AG20443 (cell line): ENCODE data around the gene C16orf90.
"Not testable (repeated sequence)": the region's sequence is repeated elsewhere in the genome, so short reads cannot be mapped to it uniquely, and the experiment has no call there.

Experiments used
- DNase-seq: peaks from one replicate; pipeline ENCODE4 v3.0.0; 2012; ENCODE audit warnings: low spot score, mixed read lengths

C16orf90 gene

GRCh38 chr16:3495176-3495575, at the start of gene C16orf90:
TSS of gene C16orf90 (minus strand) at chr16:3495489. CDS start at chr16:3495421, 68 bp downstream.
- no peak for DNase-seq

DNA sequence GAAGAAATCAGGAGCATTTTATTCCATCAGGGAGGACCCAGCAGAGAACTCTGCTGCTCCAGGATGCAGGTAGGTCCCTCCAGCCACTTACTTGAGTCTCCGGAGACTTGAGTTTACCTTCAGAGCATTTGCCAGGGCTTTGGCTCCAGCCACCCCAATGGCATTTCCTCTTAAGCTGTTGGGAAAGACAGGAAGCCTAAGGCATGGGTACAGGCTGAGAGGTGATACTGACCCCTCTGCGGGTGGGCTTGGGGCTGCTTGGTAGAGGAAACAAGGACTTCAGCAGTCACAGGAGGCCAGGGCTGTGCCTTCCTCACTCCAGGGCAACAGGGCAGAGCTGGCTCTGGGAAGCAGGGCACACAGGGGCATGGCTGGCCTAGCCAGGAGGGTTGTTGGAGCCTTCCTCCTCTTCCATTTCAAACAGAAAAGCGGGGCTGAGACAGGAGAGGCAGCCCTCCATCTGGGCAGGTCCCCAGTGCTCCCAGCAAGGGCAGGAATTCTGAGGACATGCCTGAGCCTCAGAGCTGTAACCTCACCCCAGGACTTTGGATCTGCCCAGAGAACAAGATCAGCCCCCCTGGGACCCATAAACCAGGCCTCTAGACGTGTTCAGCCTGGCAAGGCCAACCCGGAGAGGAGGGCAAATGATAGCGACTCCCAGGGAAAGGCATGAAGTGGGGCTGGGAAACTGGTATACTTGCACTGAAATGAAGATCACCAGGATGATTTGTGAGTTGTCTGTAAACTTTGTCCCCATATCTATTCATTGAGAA, 47.5 kb upstream of the C16orf90 start:
- no peak for DNase-seq

DNA sequence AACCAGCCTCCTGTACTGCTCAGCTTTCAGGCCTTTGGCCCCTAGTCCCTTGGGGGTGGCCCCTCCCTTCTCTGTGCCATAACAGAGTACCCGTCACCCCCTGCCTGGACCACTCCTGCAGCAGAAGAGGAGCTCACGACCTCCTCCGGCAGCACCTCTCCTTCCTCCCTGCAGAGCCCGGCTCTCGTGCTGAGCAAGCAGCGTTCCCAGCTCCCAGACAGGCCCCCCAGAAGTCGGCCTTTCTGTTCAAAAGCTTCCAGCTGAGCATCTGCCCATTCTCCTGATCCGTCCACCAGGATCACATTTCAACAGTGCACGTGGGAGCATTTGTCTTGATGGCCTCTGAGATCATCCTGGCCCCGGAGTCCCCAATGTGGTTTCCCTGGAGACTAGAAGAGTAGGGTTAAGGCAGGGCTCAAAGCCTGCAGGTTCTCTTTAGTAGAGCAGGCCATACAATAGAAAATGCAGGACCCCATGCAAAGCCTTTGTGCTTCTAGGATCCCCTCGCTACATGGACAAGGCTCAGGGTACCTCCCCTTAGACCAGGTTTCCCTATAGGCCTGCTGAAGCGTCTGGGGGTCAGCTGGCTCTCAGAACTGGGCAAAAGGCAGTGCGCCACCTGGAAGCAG, 46.4 kb upstream of the C16orf90 start:
- no peak for DNase-seq

DNA sequence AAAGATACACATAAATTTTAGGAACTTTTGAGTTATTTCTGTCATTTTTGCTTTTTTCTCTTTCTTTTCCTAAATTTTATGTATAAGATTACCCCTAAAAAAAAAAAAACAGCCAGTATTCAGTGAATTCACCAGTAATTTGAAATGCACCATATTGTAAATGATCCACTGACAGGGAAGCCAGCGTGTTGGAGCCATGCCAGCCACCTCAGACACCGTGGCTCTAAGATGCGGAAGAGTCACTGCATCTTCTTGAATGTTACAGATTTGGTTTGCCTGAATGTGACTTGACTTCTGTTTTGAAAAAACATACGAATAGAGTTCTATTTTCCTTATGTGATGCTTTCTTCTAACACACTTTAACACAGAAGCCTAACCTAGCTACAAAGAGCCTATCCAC, 42.9 kb upstream of the C16orf90 start:
- DNase-seq = no peak

- peak; percentile 53 for DNase-seq
Observed at GRCh38 chr16:3536851-3537250, 41.6 kb upstream of the C16orf90 start.

DNA sequence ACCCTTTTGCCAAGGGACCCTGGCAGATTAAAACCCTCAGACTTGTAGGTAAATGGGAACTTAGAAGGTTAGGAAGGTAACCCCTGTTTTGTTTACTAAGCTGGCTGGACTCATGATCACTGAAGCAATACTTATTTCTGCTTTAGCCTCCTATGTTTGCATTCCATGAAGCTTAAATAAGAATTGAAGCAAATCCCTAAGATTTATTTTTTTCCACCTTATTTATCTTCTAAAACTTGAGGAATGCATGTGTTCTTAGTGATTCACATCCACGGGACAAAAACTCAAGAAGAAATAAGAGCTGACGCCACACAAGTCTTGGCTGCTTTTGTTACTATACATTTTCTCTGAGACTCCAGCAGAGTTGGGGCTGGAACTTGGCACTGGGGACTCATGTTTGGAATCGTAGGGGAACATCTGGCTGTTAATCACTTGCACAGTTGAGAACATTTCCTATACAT, 41.0 kb upstream of the C16orf90 start:
- DNase-seq = peak; percentile 37

DNA sequence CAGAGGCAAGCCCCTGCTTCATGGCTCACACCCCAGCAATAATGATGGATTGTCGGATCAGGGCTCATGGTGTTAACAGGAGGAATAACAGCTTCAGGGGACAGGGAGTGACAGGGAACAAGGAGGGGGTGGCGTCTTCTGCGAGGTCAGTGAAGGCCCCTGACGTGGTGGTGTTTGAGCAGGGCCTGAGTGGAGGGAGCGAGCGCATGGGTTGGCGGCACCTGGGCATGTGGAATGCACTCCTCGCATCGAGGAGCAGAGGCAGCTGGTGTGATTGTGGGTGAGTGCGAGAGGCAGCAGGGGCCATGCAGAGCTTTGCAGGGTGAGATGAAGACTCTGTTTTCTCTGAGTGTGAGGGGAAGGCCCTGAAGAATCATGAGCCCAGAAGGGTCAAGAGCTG, 38.8 kb upstream of the C16orf90 start:
- DNase-seq = no peak

DNA sequence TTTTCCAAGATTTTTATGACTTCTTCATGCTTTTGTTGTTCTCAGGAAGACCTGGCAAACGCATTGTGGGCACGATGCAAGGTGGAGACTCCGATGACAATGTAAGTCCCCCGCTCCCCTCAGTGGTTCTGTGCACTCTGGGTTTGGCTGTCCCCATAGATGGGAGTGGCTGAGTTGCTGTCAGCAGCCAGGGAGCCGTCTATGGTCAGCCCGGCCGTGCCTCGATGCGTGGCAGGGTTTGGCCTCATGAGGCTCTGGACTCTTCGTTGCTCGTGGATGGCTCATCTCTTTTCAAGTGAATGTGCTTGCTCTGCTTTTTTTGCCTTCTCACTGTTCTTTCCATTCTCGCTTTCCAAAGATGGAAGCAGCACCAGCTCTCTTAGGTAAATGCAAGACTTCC, 37.5 kb upstream of the C16orf90 start:
- no peak for DNase-seq

- DNase-seq = no peak
Observed at GRCh38 chr16:3530371-3530914, 35.2 kb upstream of the C16orf90 start.

- no peak for DNase-seq
Observed at GRCh38 chr16:3529175-3529574, 33.9 kb upstream of the C16orf90 start.

DNA sequence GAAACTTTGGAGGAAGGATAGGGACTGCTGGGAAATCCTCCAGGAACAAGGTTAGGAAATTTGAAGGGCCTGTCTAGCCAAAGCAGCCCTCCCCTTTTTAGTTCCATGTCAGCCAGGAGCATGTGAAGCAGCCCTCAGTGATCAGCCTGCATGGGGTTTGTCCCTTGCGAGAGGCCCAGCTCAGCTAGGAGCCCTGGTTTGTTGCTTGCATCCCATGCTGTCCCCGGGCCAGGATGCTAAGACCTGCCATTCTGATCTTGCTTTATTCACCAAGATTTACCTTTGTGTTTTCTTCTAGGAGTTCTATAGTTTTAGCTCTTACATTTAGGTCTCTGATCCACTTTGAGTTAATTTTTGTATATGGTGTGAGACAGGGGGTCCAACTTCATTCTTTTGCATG, 33.1 kb upstream of the C16orf90 start:
- no peak for DNase-seq

DNA sequence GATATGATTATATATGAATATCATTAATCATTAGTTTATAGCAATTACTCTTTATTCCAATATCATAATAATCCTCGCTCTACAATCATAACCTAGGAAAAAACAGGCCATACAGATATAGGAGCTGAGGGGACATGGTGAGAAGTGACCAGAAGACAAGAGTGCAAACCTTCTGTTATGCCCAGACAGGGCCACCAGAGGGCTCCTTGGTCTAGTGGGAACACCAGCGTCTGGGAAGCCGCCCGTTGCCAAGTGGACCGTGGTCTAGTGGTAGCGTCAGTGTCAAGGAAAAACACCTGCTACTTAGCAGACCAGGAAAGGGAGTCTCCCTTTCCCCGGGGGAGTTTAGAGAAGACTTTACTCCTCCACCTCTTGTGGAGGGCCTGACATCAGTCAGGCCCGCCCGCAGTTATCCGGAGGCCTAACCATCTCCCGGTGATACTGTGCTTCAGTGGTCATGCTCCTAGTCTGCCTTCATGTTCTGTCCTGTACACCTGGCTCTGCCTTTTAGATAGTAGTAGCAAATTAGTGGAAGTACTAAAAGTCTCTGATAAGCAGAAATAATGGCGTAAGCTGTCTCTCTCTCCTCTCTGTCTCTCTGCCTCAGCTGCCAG, 32.0 kb upstream of the C16orf90 start:
- DNase-seq = not testable (repeated sequence)

GRCh38 chr16:3525951-3526350, 30.7 kb upstream of the C16orf90 start:
- no peak for DNase-seq

DNA sequence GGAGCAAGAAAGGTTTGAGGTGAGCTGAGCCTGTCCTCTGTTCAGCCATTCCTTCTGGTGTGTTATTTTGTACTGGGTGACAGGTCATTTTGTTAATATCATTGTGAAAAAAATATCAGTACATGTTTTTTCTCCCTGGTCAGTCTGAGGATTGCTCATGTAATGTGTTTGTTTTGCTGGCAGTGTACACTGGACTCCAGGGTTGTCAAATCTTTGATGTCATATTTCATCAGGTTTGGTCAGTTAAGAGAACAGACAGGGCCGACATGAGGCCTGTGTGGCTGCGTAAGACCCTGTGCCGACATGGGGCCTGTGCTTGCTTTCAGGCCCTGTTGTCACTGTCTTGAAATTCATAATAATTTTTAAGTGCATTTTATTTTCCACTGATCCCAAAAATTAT, 28.0 kb upstream of the C16orf90 start:
- no peak for DNase-seq

- no peak for DNase-seq
Observed at GRCh38 chr16:3520841-3521240, 25.6 kb upstream of the C16orf90 start.

- DNase-seq = no peak
Observed at GRCh38 chr16:3520413-3520812, 25.1 kb upstream of the C16orf90 start.

- DNase-seq = no peak
Observed at GRCh38 chr16:3519581-3519980, 24.3 kb upstream of the C16orf90 start.

DNA sequence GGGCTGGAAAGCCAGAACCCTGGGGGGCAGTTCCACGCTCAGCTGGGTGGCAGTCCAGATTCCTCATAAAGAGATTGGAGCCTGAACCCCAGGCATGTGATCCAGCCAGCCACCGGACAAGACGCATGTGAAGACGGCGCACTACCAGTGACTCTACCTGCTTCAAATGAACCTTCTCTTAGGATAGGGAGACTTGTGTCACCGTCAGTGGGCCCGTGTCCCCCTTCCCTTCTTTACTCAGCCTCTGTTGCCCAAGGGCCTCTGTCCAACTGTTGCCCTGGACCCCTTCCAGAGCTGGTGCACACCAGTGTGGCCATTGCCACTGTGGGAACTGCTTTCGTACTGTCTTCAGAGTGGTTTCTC, 23.7 kb upstream of the C16orf90 start:
- no peak for DNase-seq

- DNase-seq = no peak
Observed at GRCh38 chr16:3518292-3518985, 23.1 kb upstream of the C16orf90 start.

GRCh38 chr16:3515897-3516296, 20.6 kb upstream of the C16orf90 start:
- no peak for DNase-seq

DNA sequence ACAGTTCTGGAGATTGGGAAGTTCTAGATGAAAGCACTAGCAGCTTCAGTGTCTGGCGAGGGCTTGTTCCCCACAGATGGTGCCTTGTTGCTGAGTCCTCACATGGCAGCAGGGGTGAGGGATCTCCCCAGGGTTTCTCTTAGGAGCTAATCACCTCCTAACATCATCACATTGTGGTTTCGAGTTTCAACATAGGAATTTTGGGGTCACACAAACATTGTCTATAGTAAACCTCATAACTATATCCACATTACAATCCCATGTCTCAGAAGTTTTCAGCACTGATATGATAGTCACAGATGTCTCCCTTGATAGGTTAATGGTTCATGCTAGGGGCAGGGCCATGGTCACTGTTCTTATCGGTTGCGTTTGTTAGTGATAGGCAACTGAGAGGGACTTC, 19.3 kb upstream of the C16orf90 start:
- DNase-seq = no peak

GRCh38 chr16:3513892-3514583, 18.7 kb upstream of the C16orf90 start:
- DNase-seq = no peak
